MM.1S (cell line): ENCODE data around the gene SCUBE1.

Source experiments
- EZH2phosphoT487 ChIP-seq: fragments of 300-600 bp; sonication (generic); IDR thresholded peaks from 2 replicates; pipeline ENCODE4 v1.6.1; 2018; ENCODE audit warnings: antibody characterized with exemption, low read length
- TF ChIP-seq, protein P1 (sequence below): fragments of 300-600 bp; sonication (generic); IDR thresholded peaks from 2 replicates; pipeline ENCODE4 v1.5.1; 2016; ENCODE audit warnings: antibody characterized with exemption, low read length, mixed read lengths

DNA sequence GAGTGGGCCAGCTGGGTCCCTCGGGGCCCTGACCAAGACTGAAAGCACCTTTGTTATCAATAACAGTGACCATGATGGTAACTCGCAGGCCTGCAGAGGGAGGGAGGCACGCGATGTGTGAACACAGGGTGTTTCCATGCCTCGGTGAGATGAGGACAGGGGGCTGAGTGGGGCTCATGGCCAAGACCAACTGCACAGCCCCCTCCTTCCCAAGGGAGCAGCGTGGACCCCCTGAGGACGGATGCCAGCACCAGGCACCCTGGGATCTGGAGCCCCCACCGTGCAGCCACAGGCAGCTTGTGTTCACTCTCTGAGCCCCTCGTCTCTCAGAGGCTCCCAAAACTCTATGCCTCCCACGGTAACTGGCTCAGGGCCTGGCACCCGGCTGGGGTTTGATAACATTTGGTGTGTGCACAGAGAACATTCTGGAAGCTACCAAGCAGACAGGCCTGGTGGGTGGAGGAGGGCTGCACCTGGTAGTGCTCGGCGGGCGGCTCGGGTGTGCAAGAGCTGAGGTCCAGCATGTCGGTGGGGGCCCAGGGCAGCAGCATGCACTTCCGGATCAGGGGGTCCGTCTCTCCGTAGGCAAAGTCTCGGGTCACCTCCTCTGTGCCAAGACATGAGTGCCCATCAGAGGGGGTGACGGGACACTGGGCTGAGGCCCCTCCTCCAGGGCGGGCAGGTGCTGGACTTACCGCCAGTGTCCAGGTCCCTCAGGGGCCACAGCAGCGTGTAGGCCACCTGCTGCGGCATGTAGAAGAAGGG, 163.8 kb downstream of the SCUBE1 start:
- TF ChIP-seq, protein P1, sequence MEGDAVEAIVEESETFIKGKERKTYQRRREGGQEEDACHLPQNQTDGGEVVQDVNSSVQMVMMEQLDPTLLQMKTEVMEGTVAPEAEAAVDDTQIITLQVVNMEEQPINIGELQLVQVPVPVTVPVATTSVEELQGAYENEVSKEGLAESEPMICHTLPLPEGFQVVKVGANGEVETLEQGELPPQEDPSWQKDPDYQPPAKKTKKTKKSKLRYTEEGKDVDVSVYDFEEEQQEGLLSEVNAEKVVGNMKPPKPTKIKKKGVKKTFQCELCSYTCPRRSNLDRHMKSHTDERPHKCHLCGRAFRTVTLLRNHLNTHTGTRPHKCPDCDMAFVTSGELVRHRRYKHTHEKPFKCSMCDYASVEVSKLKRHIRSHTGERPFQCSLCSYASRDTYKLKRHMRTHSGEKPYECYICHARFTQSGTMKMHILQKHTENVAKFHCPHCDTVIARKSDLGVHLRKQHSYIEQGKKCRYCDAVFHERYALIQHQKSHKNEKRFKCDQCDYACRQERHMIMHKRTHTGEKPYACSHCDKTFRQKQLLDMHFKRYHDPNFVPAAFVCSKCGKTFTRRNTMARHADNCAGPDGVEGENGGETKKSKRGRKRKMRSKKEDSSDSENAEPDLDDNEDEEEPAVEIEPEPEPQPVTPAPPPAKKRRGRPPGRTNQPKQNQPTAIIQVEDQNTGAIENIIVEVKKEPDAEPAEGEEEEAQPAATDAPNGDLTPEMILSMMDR, result no peak
- TF ChIP-seq EZH2phosphoT487, result no peak
